Measurements from ENCODE around the gene ASXL3.

The ASXL3 gene

DNA sequence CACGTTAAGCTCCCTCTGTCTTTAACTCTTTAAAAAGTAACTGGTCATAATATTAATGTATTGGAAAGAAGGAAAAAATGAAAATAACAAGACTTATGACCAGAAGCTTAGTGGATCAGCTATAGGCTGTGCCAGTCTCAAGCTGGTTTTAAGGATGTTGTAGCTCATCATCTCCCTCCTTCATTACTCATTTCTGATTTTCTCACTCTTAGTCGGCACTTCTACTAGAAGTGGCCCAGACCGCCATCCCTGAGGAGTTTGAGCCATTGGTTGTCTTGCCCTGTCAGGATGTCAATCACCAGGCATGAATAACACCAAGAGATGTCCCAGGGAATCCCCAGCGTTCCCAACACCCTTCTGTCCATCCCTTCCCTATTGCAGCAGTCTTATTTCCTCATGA is 151.5 kb downstream of the ASXL3 start:
- Histone ChIP-seq H3K4me1 (ENCODE audit: control insufficient read depth, low read length) (no peaks in the 10 kb centered on the region), H3K4me3 (ENCODE audit: low read length) (no peak overlapping the region), H3K9me2 (replicated peaks; ENCODE audit: control insufficient read depth, low read length) (no peaks in the 10 kb centered on the region), H3K4me2 (ENCODE audit: low read length) (no peak overlapping the region), H3K79me2 (ENCODE audit: control insufficient read depth, low read length) (no peaks in the 10 kb centered on the region), H3K27ac (ENCODE audit: low read depth, low read length) (no peak overlapping the region), H3K9me3 (ENCODE audit: control insufficient read depth, insufficient read depth, low read length) (no peaks in the 10 kb centered on the region), H3K27me3 (ENCODE audit: control insufficient read depth, low read length) (no peaks in the 10 kb centered on the region), H3K36me3 (ENCODE audit: control insufficient read depth, low read length) (no peaks in the 10 kb centered on the region), H4K20me1 (ENCODE audit: control insufficient read depth, insufficient read depth, low read depth, low read length) (no peaks in the 10 kb centered on the region), H3F3A (ENCODE audit: control insufficient read depth, insufficient read depth) (no peaks in the 10 kb centered on the region)
- TF ChIP-seq, protein P1, sequence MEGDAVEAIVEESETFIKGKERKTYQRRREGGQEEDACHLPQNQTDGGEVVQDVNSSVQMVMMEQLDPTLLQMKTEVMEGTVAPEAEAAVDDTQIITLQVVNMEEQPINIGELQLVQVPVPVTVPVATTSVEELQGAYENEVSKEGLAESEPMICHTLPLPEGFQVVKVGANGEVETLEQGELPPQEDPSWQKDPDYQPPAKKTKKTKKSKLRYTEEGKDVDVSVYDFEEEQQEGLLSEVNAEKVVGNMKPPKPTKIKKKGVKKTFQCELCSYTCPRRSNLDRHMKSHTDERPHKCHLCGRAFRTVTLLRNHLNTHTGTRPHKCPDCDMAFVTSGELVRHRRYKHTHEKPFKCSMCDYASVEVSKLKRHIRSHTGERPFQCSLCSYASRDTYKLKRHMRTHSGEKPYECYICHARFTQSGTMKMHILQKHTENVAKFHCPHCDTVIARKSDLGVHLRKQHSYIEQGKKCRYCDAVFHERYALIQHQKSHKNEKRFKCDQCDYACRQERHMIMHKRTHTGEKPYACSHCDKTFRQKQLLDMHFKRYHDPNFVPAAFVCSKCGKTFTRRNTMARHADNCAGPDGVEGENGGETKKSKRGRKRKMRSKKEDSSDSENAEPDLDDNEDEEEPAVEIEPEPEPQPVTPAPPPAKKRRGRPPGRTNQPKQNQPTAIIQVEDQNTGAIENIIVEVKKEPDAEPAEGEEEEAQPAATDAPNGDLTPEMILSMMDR (IDR thresholded peaks at IDR 0.05; ENCODE audit: low read depth, low read length, poor library complexity, severe bottlenecking): no peak
- no peak for TF ChIP-seq EZH2phosphoT487 (IDR thresholded peaks at IDR 0.05; ENCODE audit: borderline replicate concordance, low read length)

DNA sequence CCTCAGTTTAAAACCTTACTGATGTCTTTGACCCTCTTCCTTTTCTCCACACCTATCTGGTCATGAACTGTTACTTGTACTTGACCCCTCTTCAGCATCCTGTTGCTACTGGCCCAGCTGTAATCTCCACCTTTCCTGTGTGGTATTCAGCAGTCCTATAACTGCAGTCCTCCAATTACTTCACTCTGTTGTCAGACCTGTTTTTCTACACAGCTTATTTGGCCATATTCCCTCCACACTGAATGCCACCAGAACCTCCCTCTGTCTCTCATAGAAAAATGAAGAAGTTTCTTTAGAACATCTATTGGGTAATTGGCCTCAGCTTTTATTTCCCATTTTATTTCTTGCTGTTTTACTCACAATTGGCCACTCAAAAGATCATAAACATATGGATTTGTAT is 155.4 kb downstream of the ASXL3 start:
- no peaks in the 10 kb centered on the region for H3K9me2 ChIP-seq (replicated peaks; ENCODE audit: control insufficient read depth, low read length)
- H3K4me1 ChIP-seq (ENCODE audit: control insufficient read depth, low read length): no peaks in the 10 kb centered on the region
- TF ChIP-seq EZH2phosphoT487 (IDR thresholded peaks at IDR 0.05; ENCODE audit: borderline replicate concordance, low read length): no peak
- TF ChIP-seq, protein P1 (IDR thresholded peaks at IDR 0.05; ENCODE audit: low read depth, low read length, poor library complexity, severe bottlenecking): no peak
- no peak overlapping the region for H3K4me3 ChIP-seq (ENCODE audit: low read length)
- no peak overlapping the region for H3K4me2 ChIP-seq (ENCODE audit: low read length)
- no peaks in the 10 kb centered on the region for H4K20me1 ChIP-seq (ENCODE audit: control insufficient read depth, insufficient read depth, low read depth, low read length)
- no peaks in the 10 kb centered on the region for H3K79me2 ChIP-seq (ENCODE audit: control insufficient read depth, low read length)
- H3F3A ChIP-seq (ENCODE audit: control insufficient read depth, insufficient read depth): no peaks in the 10 kb centered on the region
- no peaks in the 10 kb centered on the region for H3K9me3 ChIP-seq (ENCODE audit: control insufficient read depth, insufficient read depth, low read length)
- H3K27me3 ChIP-seq (ENCODE audit: control insufficient read depth, low read length): no peaks in the 10 kb centered on the region
- H3K27ac ChIP-seq (ENCODE audit: low read depth, low read length): no peak overlapping the region
- H3K36me3 ChIP-seq (ENCODE audit: control insufficient read depth, low read length): no peaks in the 10 kb centered on the region

DNA sequence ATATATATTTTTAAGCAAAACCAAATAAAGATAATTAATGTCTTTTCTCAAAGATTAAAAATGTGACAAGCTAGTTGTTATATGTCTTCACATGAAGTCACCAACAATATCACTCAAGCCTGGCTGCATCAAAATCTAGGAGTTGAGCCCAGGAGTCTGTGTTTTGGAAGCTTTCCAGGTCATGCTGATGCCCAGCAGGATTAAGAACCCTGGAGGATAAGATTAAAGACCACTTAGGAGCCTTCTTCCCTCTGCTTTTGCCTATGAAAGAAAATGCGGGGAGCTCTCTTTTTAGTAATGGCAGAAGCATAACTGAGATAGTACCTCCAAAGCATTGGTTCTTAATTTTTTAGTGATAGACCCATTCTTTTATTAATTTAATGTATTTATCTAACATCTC is 157.4 kb downstream of the ASXL3 start:
- Histone ChIP-seq H3K4me1 (ENCODE audit: control insufficient read depth, low read length) (no peaks in the 10 kb centered on the region), H3F3A (ENCODE audit: control insufficient read depth, insufficient read depth) (no peaks in the 10 kb centered on the region), H3K9me2 (replicated peaks; ENCODE audit: control insufficient read depth, low read length) (no peaks in the 10 kb centered on the region), H3K79me2 (ENCODE audit: control insufficient read depth, low read length) (no peaks in the 10 kb centered on the region), H4K20me1 (ENCODE audit: control insufficient read depth, insufficient read depth, low read depth, low read length) (no peaks in the 10 kb centered on the region), H3K27me3 (ENCODE audit: control insufficient read depth, low read length) (no peaks in the 10 kb centered on the region), H3K4me2 (ENCODE audit: low read length) (no peak overlapping the region), H3K9me3 (ENCODE audit: control insufficient read depth, insufficient read depth, low read length) (no peaks in the 10 kb centered on the region), H3K4me3 (ENCODE audit: low read length) (no peak overlapping the region), H3K36me3 (ENCODE audit: control insufficient read depth, low read length) (no peaks in the 10 kb centered on the region), H3K27ac (ENCODE audit: low read depth, low read length) (no peak overlapping the region)
- TF ChIP-seq, protein P1 (IDR thresholded peaks at IDR 0.05; ENCODE audit: low read depth, low read length, poor library complexity, severe bottlenecking): no peak
- no peak for TF ChIP-seq EZH2phosphoT487 (IDR thresholded peaks at IDR 0.05; ENCODE audit: borderline replicate concordance, low read length)

DNA sequence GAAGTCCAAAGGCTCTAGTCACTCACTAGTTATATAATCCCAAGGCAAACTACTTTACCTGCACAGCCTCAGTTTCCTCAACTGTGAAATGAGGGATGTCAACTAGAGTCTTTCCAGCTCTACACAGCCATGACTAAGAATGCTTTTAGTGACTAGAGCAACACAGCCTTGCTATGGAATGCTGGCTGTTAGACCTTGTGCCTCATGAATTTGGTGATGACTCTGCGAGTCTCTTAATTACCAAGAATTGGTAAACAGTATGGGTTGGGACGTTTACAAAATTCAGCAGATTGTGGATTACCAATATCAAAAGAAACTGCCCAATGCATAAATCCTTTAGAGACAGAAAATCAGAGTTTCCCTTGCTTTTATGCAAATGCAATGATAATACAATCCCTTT is 163.7 kb downstream of the ASXL3 start:
- no peaks in the 10 kb centered on the region for H3K4me1 ChIP-seq (ENCODE audit: control insufficient read depth, low read length)
- no peaks in the 10 kb centered on the region for H3K79me2 ChIP-seq (ENCODE audit: control insufficient read depth, low read length)
- no peaks in the 10 kb centered on the region for H3F3A ChIP-seq (ENCODE audit: control insufficient read depth, insufficient read depth)
- H3K9me3 ChIP-seq (ENCODE audit: control insufficient read depth, insufficient read depth, low read length): no peaks in the 10 kb centered on the region
- no peaks in the 10 kb centered on the region for H3K27me3 ChIP-seq (ENCODE audit: control insufficient read depth, low read length)
- no peak overlapping the region for H3K4me3 ChIP-seq (ENCODE audit: low read length)
- no peak for TF ChIP-seq EZH2phosphoT487 (IDR thresholded peaks at IDR 0.05; ENCODE audit: borderline replicate concordance, low read length)
- TF ChIP-seq, protein P1 (IDR thresholded peaks at IDR 0.05; ENCODE audit: low read depth, low read length, poor library complexity, severe bottlenecking): no peak
- H3K36me3 ChIP-seq (ENCODE audit: control insufficient read depth, low read length): no peaks in the 10 kb centered on the region
- no peaks in the 10 kb centered on the region for H3K9me2 ChIP-seq (replicated peaks; ENCODE audit: control insufficient read depth, low read length)
- no peak overlapping the region for H3K4me2 ChIP-seq (ENCODE audit: low read length)
- H3K27ac ChIP-seq (ENCODE audit: low read depth, low read length): no peak overlapping the region
- H4K20me1 ChIP-seq (ENCODE audit: control insufficient read depth, insufficient read depth, low read depth, low read length): no peaks in the 10 kb centered on the region

All from DOHH2 (cell line).